ENCODE results near the gene NCOA6.
"Not testable (repeated sequence)": the region's sequence is repeated elsewhere in the genome, so short reads cannot be mapped to it uniquely, and the experiment has no call there.

NCOA6 gene

GRCh38 chr20:34807944-34808465 is 17.4 kb downstream of the NCOA6 start:
- DNase-seq (ENCODE audit: low read depth, low spot score); H3K9me3 ChIP-seq (ENCODE audit: control insufficient read depth, insufficient read depth, low read length); H3K27ac ChIP-seq (ENCODE audit: low read length); H3K27me3 ChIP-seq (ENCODE audit: control insufficient read depth, insufficient read depth, low read length); H3K36me3 ChIP-seq (ENCODE audit: control insufficient read depth, insufficient read depth, low read length); H3K4me1 ChIP-seq (ENCODE audit: control insufficient read depth, insufficient read depth, low read length); H3K4me3 ChIP-seq (ENCODE audit: low read length): not testable (repeated sequence)
- no CpG with 5 or more reads among the region's 8 CpGs for WGBS (ENCODE audit: insufficient coverage, insufficient read length)

- no peak for DNase-seq (ENCODE audit: low read depth, low spot score)
- Histone ChIP-seq H3K27ac (ENCODE audit: low read length) (no peak overlapping the region), H3K9me3 (ENCODE audit: control insufficient read depth, insufficient read depth, low read length) (no peaks in the 10 kb centered on the region), H3K27me3 (ENCODE audit: control insufficient read depth, insufficient read depth, low read length) (no peaks in the 10 kb centered on the region), H3K4me1 (ENCODE audit: control insufficient read depth, insufficient read depth, low read length) (no peaks in the 10 kb centered on the region), H3K36me3 (ENCODE audit: control insufficient read depth, insufficient read depth, low read length) (no peaks in the 10 kb centered on the region), H3K4me3 (ENCODE audit: low read length) (no peak overlapping the region)
Observed at GRCh38 chr20:34806255-34806654, 19.2 kb downstream of the NCOA6 start.

GRCh38 chr20:34798871-34799270 is 26.6 kb downstream of the NCOA6 start:
- Histone ChIP-seq H3K36me3 (ENCODE audit: control insufficient read depth, insufficient read depth, low read length) (no peaks in the 10 kb centered on the region), H3K4me3 (ENCODE audit: low read length) (no peak overlapping the region)
- no peak for DNase-seq (ENCODE audit: low read depth, low spot score)

GRCh38 chr20:34798328-34798727 is 27.1 kb downstream of the NCOA6 start:
- Histone ChIP-seq H3K27ac (ENCODE audit: low read length) (no peak overlapping the region), H3K4me3 (ENCODE audit: low read length) (no peak overlapping the region), H3K4me1 (ENCODE audit: control insufficient read depth, insufficient read depth, low read length) (no peaks in the 10 kb centered on the region), H3K9me3 (ENCODE audit: control insufficient read depth, insufficient read depth, low read length) (no peaks in the 10 kb centered on the region), H3K27me3 (ENCODE audit: control insufficient read depth, insufficient read depth, low read length) (no peaks in the 10 kb centered on the region), H3K36me3 (ENCODE audit: control insufficient read depth, insufficient read depth, low read length) (no peaks in the 10 kb centered on the region)
- no CpG with 5 or more reads among the region's 3 CpGs for WGBS (ENCODE audit: insufficient coverage, insufficient read length)
- no peak for DNase-seq (ENCODE audit: low read depth, low spot score)

More at GRCh38 chr20:34798871-34799270, 26.6 kb downstream of the NCOA6 start:
- Histone ChIP-seq H3K27me3 (ENCODE audit: control insufficient read depth, insufficient read depth, low read length) (no peaks in the 10 kb centered on the region), H3K9me3 (ENCODE audit: control insufficient read depth, insufficient read depth, low read length) (no peaks in the 10 kb centered on the region), H3K27ac (ENCODE audit: low read length) (no peak overlapping the region), H3K4me1 (ENCODE audit: control insufficient read depth, insufficient read depth, low read length) (no peaks in the 10 kb centered on the region)

- H3K4me1 ChIP-seq (ENCODE audit: control insufficient read depth, insufficient read depth, low read length), result no peaks in the 10 kb centered on the region
- DNase-seq (ENCODE audit: low read depth, low spot score), result no peak
- no peak overlapping the region for H3K4me3 ChIP-seq (ENCODE audit: low read length)
- H3K27ac ChIP-seq (ENCODE audit: low read length), result no peak overlapping the region
- no CpG with 5 or more reads among the region's 8 CpGs for WGBS (ENCODE audit: insufficient coverage, insufficient read length)
- no peaks in the 10 kb centered on the region for H3K9me3 ChIP-seq (ENCODE audit: control insufficient read depth, insufficient read depth, low read length)
- no peaks in the 10 kb centered on the region for H3K27me3 ChIP-seq (ENCODE audit: control insufficient read depth, insufficient read depth, low read length)
- no peaks in the 10 kb centered on the region for H3K36me3 ChIP-seq (ENCODE audit: control insufficient read depth, insufficient read depth, low read length)
Observed at GRCh38 chr20:34797012-34797995, 28.1 kb downstream of the NCOA6 start.

- no peaks in the 10 kb centered on the region for H3K4me1 ChIP-seq (ENCODE audit: control insufficient read depth, insufficient read depth, low read length)
- DNase-seq (ENCODE audit: low read depth, low spot score), result no peak
- H3K27me3 ChIP-seq (ENCODE audit: control insufficient read depth, insufficient read depth, low read length), result no peaks in the 10 kb centered on the region
- H3K36me3 ChIP-seq (ENCODE audit: control insufficient read depth, insufficient read depth, low read length), result no peaks in the 10 kb centered on the region
- WGBS (ENCODE audit: insufficient coverage, insufficient read length), result no CpG with 5 or more reads among the region's 2 CpGs
- H3K9me3 ChIP-seq (ENCODE audit: control insufficient read depth, insufficient read depth, low read length), result no peaks in the 10 kb centered on the region
- no peak overlapping the region for H3K4me3 ChIP-seq (ENCODE audit: low read length)
- no peak overlapping the region for H3K27ac ChIP-seq (ENCODE audit: low read length)
Observed at GRCh38 chr20:34794006-34794585, 31.4 kb downstream of the NCOA6 start.

GRCh38 chr20:34792687-34793363 is 32.6 kb downstream of the NCOA6 start:
- Histone ChIP-seq H3K27me3 (ENCODE audit: control insufficient read depth, insufficient read depth, low read length) (no peaks in the 10 kb centered on the region), H3K4me3 (ENCODE audit: low read length) (no peak overlapping the region), H3K27ac (ENCODE audit: low read length) (no peak overlapping the region), H3K4me1 (ENCODE audit: control insufficient read depth, insufficient read depth, low read length) (no peaks in the 10 kb centered on the region), H3K36me3 (ENCODE audit: control insufficient read depth, insufficient read depth, low read length) (no peaks in the 10 kb centered on the region), H3K9me3 (ENCODE audit: control insufficient read depth, insufficient read depth, low read length) (no peaks in the 10 kb centered on the region)
- WGBS (ENCODE audit: insufficient coverage, insufficient read length), result no CpG with 5 or more reads among the region's 4 CpGs
- no peak for DNase-seq (ENCODE audit: low read depth, low spot score)

- H3K36me3 ChIP-seq (ENCODE audit: control insufficient read depth, insufficient read depth, low read length), result no peaks in the 10 kb centered on the region
- no peak overlapping the region for H3K4me3 ChIP-seq (ENCODE audit: low read length)
- no peaks in the 10 kb centered on the region for H3K27me3 ChIP-seq (ENCODE audit: control insufficient read depth, insufficient read depth, low read length)
- no peak for DNase-seq (ENCODE audit: low read depth, low spot score)
- H3K27ac ChIP-seq (ENCODE audit: low read length), result no peak overlapping the region
- no peaks in the 10 kb centered on the region for H3K4me1 ChIP-seq (ENCODE audit: control insufficient read depth, insufficient read depth, low read length)
- H3K9me3 ChIP-seq (ENCODE audit: control insufficient read depth, insufficient read depth, low read length), result no peaks in the 10 kb centered on the region
- WGBS (ENCODE audit: insufficient coverage, insufficient read length), result no CpG with 5 or more reads among the region's 2 CpGs
Observed at GRCh38 chr20:34791289-34792020, 34.0 kb downstream of the NCOA6 start.

- Histone ChIP-seq H3K4me1 (ENCODE audit: control insufficient read depth, insufficient read depth, low read length) (no peaks in the 10 kb centered on the region), H3K27ac (ENCODE audit: low read length) (no peak overlapping the region), H3K9me3 (ENCODE audit: control insufficient read depth, insufficient read depth, low read length) (no peaks in the 10 kb centered on the region), H3K4me3 (ENCODE audit: low read length) (no peak overlapping the region), H3K27me3 (ENCODE audit: control insufficient read depth, insufficient read depth, low read length) (no peaks in the 10 kb centered on the region), H3K36me3 (ENCODE audit: control insufficient read depth, insufficient read depth, low read length) (no peaks in the 10 kb centered on the region)
- no CpG with 5 or more reads among the region's 4 CpGs for WGBS (ENCODE audit: insufficient coverage, insufficient read length)
- no peak for DNase-seq (ENCODE audit: low read depth, low spot score)
Observed at GRCh38 chr20:34781220-34781619, 44.2 kb downstream of the NCOA6 start.

GRCh38 chr20:34780291-34780690 is 45.2 kb downstream of the NCOA6 start:
- not testable (repeated sequence) for H3K36me3 ChIP-seq (ENCODE audit: control insufficient read depth, insufficient read depth, low read length); H3K27me3 ChIP-seq (ENCODE audit: control insufficient read depth, insufficient read depth, low read length); H3K27ac ChIP-seq (ENCODE audit: low read length); H3K4me1 ChIP-seq (ENCODE audit: control insufficient read depth, insufficient read depth, low read length); DNase-seq (ENCODE audit: low read depth, low spot score); H3K4me3 ChIP-seq (ENCODE audit: low read length); H3K9me3 ChIP-seq (ENCODE audit: control insufficient read depth, insufficient read depth, low read length)
- WGBS (ENCODE audit: insufficient coverage, insufficient read length), result no CpG with 5 or more reads among the region's 8 CpGs

Measured in iPS DF 6.9 (cell line).